A673 (cell line): ENCODE measurements around the gene JPH2. TPM values are rescaled to one million over a fixed set of nuclear protein-coding genes. Genes with fewer than 3 reads are reported as not detected.

Source experiments
- BruUV-seq: library from RNA; stranded (reverse); fragments of 400-500 nt; replicated peaks from 2 replicates; lab custom pipeline; 2021; lab: Mats Ljungman, UMichigan
- CTCF ChIA-PET: fragments of 300-600 bp; sonication (Branson Sonifier 250); formaldehyde crosslinking; loops from one replicate; lab custom pipeline; 2022; ENCODE audit warnings: antibody characterized with exemption; lab: Charles Lee
- POLR2A ChIA-PET: fragments of 300-600 bp; sonication (Branson Sonifier 250); formaldehyde crosslinking; loops from one replicate; lab custom pipeline; 2022; ENCODE audit warnings: antibody characterized with exemption; ENCODE audit not compliant: low non-redundant PET; lab: Charles Lee
- DNase-seq: peaks from one replicate; pipeline ENCODE4 v3.0.0-alpha.2; 2015; ENCODE audit warnings: low spot score
- H3K27ac ChIP-seq: fragments of 200-600 bp; sonication (generic); 2 replicates; pipeline ENCODE4 v1.5.1; 2016; ENCODE audit warnings: mixed run types, low read depth, mild to moderate bottlenecking, mixed read lengths, antibody characterized with exemption, low read length; ENCODE audit not compliant: poor library complexity, severe bottlenecking
- H3K27me3 ChIP-seq: fragments of 200-600 bp; sonication (generic); replicated peaks from 2 replicates; pipeline ENCODE4 v1.6.1; 2017; ENCODE audit warnings: mixed run types, low read depth, mild to moderate bottlenecking, mixed read lengths, antibody characterized with exemption, low read length; ENCODE audit not compliant: insufficient read depth, poor library complexity
- H3K36me3 ChIP-seq: fragments of 200-600 bp; sonication (generic); 2 replicates; pipeline ENCODE4 v1.6.1; 2016; ENCODE audit warnings: mixed run types, mild to moderate bottlenecking, mixed read lengths, antibody characterized with exemption, low read length; ENCODE audit not compliant: insufficient read depth, poor library complexity, severe bottlenecking
- H3K4me1 ChIP-seq: fragments of 200-600 bp; sonication (generic); 2 replicates; pipeline ENCODE4 v1.6.1; 2017; ENCODE audit warnings: mixed run types, mild to moderate bottlenecking, mixed read lengths, antibody characterized with exemption, low read length; ENCODE audit not compliant: insufficient read depth, poor library complexity, severe bottlenecking
- H3K4me3 ChIP-seq: fragments of 200-600 bp; sonication (generic); 2 replicates; pipeline ENCODE4 v1.5.1; 2016; ENCODE audit warnings: low read depth, mixed run types, mild to moderate bottlenecking, mixed read lengths, low read length; ENCODE audit not compliant: poor library complexity, severe bottlenecking
- H3K9me3 ChIP-seq: fragments of 200-600 bp; sonication (generic); 2 replicates; pipeline ENCODE4 v1.6.1; 2016; ENCODE audit warnings: mixed run types, low read depth, mild to moderate bottlenecking, mixed read lengths, antibody characterized with exemption, low read length; ENCODE audit not compliant: poor library complexity, severe bottlenecking
- CTCF ChIP-seq: fragments of 300-800, 200-600 bp; sonication (generic); conservative IDR thresholded peaks from 2 replicates; pipeline ENCODE4 v1.5.1; 2017; ENCODE audit warnings: low read depth, mild to moderate bottlenecking, antibody characterized with exemption, low read length, moderate library complexity, mixed read lengths
- EZH2 ChIP-seq: fragments of 200-600 bp; sonication (generic); IDR thresholded peaks from 2 replicates; pipeline ENCODE4 v1.6.1; 2017; ENCODE audit warnings: borderline replicate concordance, low read depth, mild to moderate bottlenecking, mixed read lengths, antibody characterized with exemption, low read length; ENCODE audit not compliant: poor library complexity, severe bottlenecking
- intact Hi-C: fragments of 100-400 bp; cut with micrococcal nuclease; formaldehyde crosslinking; loops from one replicate; pipeline ENCODE4 v1.10.0; 2022; ENCODE audit not compliant: unreplicated experiment
- total RNA-seq: library from RNA; stranded (reverse); gene quantifications from 2 replicates; pipeline ENCODE4 v1.2.3, GENCODE V29; 2021

Gene JPH2
- total RNA-seq, 1 experiment from 2014 or later, result 1.1 TPM

GRCh38 chr20:44182863-44183262, 4.1 kb downstream of the JPH2 start:
- no peak overlapping the region for H3K27ac ChIP-seq
- peaks cover 2% of the 10 kb centered on the region for H3K4me1 ChIP-seq
- CTCF ChIA-PET, result no interaction called here
- no peak for DNase-seq
- no TSS peak for BruUV-seq
- no peak overlapping the region for H3K4me3 ChIP-seq
- H3K9me3 ChIP-seq, result no peaks in the 10 kb centered on the region
- no peaks in the 10 kb centered on the region for H3K27me3 ChIP-seq
- POLR2A ChIA-PET, result no interaction called here
- no peaks in the 10 kb centered on the region for H3K36me3 ChIP-seq
- TF ChIP-seq EZH2 (no peak), CTCF (no peak)
- intact Hi-C loops, result loop anchor here (10.0 kb wide), 1 partner anchor 438 kb away; no protein-coding TSS in a partner anchor

- DNase-seq, result no peak
- CTCF ChIA-PET, result no interaction called here
- Histone ChIP-seq H3K27me3 (no peaks in the 10 kb centered on the region), H3K4me1 (peaks cover 2% of the 10 kb centered on the region), H3K9me3 (no peaks in the 10 kb centered on the region), H3K4me3 (no peak overlapping the region), H3K27ac (no peak overlapping the region), H3K36me3 (no peaks in the 10 kb centered on the region)
- POLR2A ChIA-PET, result no interaction called here
- TF ChIP-seq EZH2 (no peak), CTCF (no peak)
- BruUV-seq, result no TSS peak
- intact Hi-C loops, result loop anchor here (10.0 kb wide), 1 partner anchor 437 kb away; no protein-coding TSS in a partner anchor
Measured at GRCh38 chr20:44182135-44182765, 4.7 kb downstream of the JPH2 start.

GRCh38 chr20:44181611-44182010, 5.4 kb downstream of the JPH2 start:
- intact Hi-C loops, result loop anchor here (10.0 kb wide), 1 partner anchor 437 kb away; no protein-coding TSS in a partner anchor
- BruUV-seq, result no TSS peak
- no peaks in the 10 kb centered on the region for H3K27me3 ChIP-seq
- TF ChIP-seq CTCF (no peak), EZH2 (no peak)
- H3K27ac ChIP-seq, result no peak overlapping the region
- ChIA-PET CTCF (no interaction called here), POLR2A (no interaction called here)
- peaks cover under 1% of the 10 kb centered on the region for H3K4me1 ChIP-seq
- no peaks in the 10 kb centered on the region for H3K9me3 ChIP-seq
- DNase-seq, result no peak
- H3K36me3 ChIP-seq, result no peaks in the 10 kb centered on the region
- no peak overlapping the region for H3K4me3 ChIP-seq
